Activated T-cell treated with anti-CD3 and anti-CD28 coated beads for 48 hours (primary cell): ENCODE data around the gene TMED1.
A peak's percentile ranks its signal among the peaks of the same experiment; 100 is the strongest.
"Not testable (repeated sequence)": the region's sequence is repeated elsewhere in the genome, so short reads cannot be mapped to it uniquely, and the experiment has no call there.

Experiments
- DNase-seq: peaks from one replicate; pipeline ENCODE4 v3.0.0-alpha.2; 2020; ENCODE audit warnings: low read depth

The TMED1 gene, protein sequence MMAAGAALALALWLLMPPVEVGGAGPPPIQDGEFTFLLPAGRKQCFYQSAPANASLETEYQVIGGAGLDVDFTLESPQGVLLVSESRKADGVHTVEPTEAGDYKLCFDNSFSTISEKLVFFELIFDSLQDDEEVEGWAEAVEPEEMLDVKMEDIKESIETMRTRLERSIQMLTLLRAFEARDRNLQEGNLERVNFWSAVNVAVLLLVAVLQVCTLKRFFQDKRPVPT

DNA sequence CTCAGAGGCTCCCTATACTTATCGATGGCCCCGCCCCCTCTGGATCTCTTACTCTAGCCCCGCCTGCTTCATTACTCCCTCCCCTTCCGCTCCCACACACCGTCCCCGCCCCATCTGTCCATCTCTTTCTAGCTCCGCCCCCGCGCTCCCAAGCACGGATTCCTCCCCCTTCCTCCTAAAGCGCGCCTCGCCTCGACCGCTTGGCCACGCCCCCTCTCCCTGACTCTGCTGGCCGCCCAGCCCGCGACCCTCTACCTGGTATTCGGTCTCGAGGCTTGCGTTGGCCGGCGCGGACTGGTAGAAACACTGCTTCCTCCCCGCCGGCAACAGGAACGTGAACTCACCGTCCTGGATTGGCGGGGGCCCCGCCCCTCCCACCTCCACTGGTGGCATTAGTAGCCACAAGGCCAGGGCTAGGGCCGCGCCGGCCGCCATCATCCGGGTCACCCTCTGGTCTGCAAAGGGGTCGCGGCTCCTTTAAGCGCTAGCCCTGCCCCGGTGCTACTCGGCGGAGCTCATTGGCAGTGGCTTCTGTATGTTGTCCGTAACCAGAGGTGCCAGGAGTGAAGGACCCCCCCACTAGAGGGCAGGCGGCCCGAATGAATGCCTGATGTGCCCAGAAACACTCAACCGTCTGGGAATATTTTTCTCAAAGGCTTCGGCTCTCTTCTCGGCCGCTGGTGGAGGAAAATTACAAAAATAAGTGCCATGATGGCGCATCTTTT lies at the start of gene TMED1:
Gene TMED1 (minus strand): TSS at position 459 of the 725 bp plus-strand sequence. CDS start 21 bp downstream, at position 438.
- peak; percentile 95 for DNase-seq

- DNase-seq, result no peak
Measured at GRCh38 chr19:10885201-10886169, 49.5 kb upstream of the TMED1 start.

GRCh38 chr19:10884274-10884673 lies 48.3 kb upstream of the TMED1 start:
- DNase-seq, result no peak

- no peak for DNase-seq
Measured at GRCh38 chr19:10882108-10882457, 46.1 kb upstream of the TMED1 start.

DNA sequence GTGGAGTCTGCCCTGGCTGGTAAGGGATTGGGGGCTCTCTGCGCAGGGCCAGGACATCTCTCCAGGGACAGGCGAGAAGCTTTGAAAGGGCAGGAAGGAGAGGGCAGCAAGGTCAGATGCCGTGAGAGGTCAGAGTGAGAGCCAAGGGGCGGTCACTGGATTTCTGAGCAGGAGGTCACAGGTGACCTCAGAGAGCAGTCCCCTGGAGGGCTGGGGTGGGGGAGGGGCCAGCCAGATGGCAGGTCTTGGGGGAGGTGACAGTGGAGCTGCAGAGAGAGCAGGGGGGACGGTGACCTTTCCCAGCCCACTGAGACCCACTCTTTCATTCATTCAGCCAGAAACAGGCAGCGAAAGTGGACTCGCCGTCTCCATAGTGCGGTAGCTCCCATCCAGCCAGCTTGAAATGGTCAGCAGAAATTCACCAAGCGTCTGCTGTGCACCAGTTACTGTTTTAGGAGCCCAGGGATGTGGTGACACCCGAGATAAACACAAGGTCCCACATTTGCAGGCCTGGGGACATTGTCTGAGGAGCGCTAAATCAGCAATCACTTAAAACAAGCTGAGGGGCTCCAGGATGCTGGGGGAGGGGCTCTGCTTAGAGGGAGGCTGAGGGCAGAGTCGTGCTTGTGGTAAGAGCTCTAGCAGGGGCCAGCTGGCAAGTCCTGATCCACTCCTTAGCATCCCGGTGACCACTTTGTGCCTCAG lies 45.5 kb upstream of the TMED1 start:
- DNase-seq, result no peak

DNA sequence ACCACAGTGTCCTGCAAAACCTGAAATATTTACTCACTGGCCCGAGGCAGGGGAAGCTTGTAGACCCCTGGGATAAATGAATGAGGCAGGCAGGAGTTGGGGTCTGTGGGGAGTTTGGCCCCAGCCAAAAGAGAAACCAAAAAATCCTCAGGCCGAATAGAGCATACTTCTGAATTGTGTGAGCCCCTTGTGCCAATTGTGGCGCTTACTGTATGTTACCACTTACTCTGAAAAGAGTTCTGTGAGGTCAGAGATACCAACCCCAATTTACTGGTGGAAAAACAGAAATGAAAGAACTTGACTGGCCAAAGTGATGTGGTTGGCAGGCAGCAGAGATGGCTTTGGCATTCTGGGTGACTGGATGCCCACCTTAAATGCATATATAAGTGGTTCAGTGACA lies 42.2 kb upstream of the TMED1 start:
- no peak for DNase-seq

GRCh38 chr19:10877608-10878007 lies 41.6 kb upstream of the TMED1 start:
- not testable (repeated sequence) for DNase-seq

DNA sequence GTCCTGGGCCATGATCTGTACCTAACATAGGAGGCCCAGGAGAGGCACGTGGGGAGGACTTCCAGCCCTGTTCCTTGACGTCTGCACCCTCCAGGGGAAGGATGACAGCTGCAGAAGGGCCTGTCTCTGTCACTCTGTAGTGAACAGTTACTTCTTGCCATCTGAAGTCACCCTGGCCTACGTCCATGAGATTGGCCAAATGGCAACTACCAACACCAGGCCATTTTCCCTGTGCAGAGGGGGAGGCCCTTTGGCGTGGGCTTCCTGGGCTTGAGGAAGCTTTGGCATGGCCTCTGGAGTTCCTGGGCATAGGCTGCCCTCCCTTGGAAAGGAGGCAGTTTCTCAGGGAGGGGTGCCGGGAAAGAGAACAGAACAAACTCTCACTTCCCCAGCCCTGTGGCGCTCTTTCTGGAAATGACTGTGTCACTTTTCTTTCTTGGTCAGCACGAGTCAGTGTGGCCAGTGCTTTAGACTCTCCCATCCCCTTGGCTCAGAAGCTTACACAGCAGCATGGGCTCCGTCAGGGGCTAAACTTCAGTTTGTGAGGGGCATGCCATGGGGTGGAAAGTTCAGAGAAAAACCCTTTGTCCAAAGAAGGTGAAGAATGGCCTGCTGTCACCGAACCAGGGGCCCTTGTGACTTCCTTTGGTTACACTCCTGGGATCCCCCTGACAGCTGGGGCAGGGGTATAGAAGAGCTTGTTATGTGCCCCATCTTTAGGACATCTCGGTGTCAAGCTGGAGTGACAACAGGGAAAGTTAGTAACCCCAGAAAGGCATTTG lies 40.6 kb upstream of the TMED1 start:
- DNase-seq, result no peak

DNA sequence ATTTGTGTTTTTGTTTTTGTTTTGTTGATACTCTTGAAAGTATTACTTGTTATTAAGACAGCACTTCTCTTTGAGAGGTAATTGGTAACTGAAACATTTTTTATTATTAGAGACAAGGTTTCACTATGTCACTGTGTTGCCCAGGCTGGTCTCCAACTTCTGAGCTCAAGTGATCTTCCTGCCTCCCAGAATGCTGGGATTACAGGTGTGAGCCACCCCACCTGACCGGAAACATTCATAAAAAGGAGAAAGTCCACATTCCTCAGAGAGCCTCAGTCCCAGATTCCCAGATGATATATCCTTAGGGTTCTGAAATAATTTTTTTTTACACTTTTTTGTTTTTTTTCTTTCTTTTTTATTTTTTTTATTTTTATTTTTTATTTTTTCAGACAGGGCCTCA lies 38.0 kb upstream of the TMED1 start:
- no peak for DNase-seq

GRCh38 chr19:10872546-10873107 lies 36.6 kb upstream of the TMED1 start:
- no peak for DNase-seq

- DNase-seq, result peak; percentile 38
Measured at GRCh38 chr19:10871711-10872545, 35.9 kb upstream of the TMED1 start.

GRCh38 chr19:10870955-10871603 lies 35.1 kb upstream of the TMED1 start, which contains the start of gene CARM1:
CARM1 (plus strand) TSS chr19:10871553; CDS start chr19:10871703, 150 bp downstream.
- peak; percentile 99 for DNase-seq

GRCh38 chr19:10870501-10870954 lies 34.5 kb upstream of the TMED1 start:
- no peak for DNase-seq

GRCh38 chr19:10869872-10870311 lies 33.9 kb upstream of the TMED1 start:
- DNase-seq, result not testable (repeated sequence)

DNA sequence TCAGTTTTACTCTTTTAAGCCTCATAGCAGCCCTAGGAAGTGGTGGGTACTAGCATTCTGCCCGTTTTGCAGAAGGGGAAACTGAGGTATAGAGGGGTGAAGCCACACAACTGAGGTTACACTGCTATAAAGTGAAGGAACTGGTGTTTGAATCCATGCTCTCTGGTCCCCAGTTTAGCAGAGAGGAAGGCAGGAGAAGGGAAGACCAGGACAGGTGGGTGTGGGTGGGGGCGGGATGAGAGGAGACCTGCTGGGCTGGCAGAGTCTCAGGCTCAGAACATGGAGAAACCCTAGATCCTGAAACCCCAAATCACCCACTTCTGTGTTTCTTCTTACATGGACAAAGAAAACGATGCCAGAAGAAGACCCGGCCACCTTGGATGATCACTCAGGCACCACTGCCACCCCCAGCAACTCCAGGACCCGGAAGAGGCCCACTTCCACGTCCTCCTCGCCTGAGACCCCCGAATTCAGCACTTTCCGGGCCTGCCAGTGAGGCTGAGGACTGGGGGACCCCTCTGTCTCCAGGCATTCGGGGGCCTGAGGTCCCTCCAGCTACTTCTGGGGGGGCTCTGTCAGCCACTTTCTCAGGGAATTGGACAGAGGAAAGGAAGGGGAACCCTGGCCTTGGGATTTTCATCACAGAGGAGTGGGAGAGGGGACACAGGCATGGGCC lies 33.0 kb upstream of the TMED1 start:
- DNase-seq, result no peak

GRCh38 chr19:10866495-10866894 lies 30.5 kb upstream of the TMED1 start:
- no peak for DNase-seq

DNA sequence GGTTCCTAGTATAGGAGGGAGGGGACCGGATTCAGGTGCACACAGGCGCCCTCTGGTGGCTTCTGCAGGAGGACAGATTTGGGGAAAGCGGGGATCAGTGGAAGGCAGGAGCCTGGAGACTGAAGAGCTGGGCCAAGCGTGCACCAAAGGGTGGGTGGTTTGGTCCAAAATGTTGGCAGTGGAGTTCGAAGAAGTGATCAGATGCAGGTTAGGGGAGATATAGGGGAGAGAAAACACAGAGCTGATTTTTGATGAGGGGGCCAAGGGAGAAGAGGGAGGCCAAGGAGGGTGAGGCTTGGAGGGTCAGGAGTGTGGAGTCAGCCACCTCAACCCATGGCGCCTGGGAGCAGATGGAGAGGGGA lies 28.5 kb upstream of the TMED1 start:
- peak; percentile 79 for DNase-seq

DNA sequence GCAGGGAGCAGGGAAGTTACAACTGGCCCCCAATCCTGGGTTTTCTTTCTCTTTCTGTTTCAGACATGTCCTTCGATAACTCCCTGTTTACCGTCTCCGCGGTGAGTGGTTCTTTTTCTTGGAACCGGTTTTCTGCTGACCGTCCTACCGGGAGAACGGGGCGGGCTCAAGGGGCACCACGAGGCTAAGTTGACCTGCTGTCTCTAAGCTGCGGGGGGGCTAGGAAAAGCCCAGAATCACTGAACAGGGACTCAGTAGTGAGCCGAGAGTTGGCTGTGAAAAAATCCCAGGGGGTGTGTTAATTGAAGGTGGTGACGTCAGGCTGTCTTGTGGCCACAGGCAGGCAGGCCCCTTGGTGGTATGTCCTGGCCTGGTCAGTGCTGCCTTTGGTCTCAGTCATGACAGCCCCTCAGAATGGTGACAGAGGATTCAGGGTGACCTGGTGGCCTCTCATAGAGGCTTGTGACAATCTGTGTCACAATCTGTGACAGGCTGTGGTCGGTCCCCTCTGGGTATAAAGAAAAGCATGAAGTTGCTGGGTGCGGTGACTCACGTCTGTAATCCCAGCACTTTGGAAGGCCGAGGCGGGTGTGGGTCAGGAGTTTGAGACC lies 27.2 kb upstream of the TMED1 start:
- DNase-seq, result no peak
